CD4-positive, alpha-beta T cell treated with Interleukin-15 for 1 hour (primary cell): Measurements from ENCODE around the gene SWAP70.

Experiments used
- DNase-seq: peaks from one replicate; pipeline ENCODE4 v3.0.0-alpha.2; 2020

The SWAP70 gene

GRCh38 chr11:9651899-9652748 is 11.8 kb upstream of the SWAP70 start:
- DNase-seq, result no peak

GRCh38 chr11:9653871-9654270 is 10.0 kb upstream of the SWAP70 start:
- DNase-seq, result no peak

GRCh38 chr11:9656864-9657263 is 7.0 kb upstream of the SWAP70 start:
- no peak for DNase-seq

- DNase-seq, result no peak
These were observed 6.3 kb upstream of the SWAP70 start for GRCh38 chr11:9657531-9657930.

GRCh38 chr11:9660886-9661285 is 3.0 kb upstream of the SWAP70 start:
- peak; percentile 23 for DNase-seq

- peak; percentile 55 for DNase-seq
These were observed 1.6 kb upstream of the SWAP70 start for GRCh38 chr11:9662273-9662672.

- DNase-seq, result no peak
These were observed 647 bp downstream of the SWAP70 start for GRCh38 chr11:9664276-9665171.

- DNase-seq, result no peak
These were observed 1.9 kb downstream of the SWAP70 start for GRCh38 chr11:9665749-9666148.

- DNase-seq, result no peak
These were observed 6.1 kb downstream of the SWAP70 start for GRCh38 chr11:9669954-9670353.

GRCh38 chr11:9672288-9672916 is 8.5 kb downstream of the SWAP70 start:
- DNase-seq, result no peak

GRCh38 chr11:9672918-9673317 is 9.0 kb downstream of the SWAP70 start:
- no peak for DNase-seq

- DNase-seq, result no peak
These were observed 11.8 kb downstream of the SWAP70 start for GRCh38 chr11:9675691-9676090.

GRCh38 chr11:9677951-9678350 is 14.1 kb downstream of the SWAP70 start:
- DNase-seq, result no peak

- DNase-seq, result no peak
These were observed 14.7 kb downstream of the SWAP70 start for GRCh38 chr11:9678576-9678975.

- no peak for DNase-seq
These were observed 16.2 kb downstream of the SWAP70 start for GRCh38 chr11:9680028-9680427.

GRCh38 chr11:9681583-9682372 is 17.9 kb downstream of the SWAP70 start:
- no peak for DNase-seq

GRCh38 chr11:9687711-9688477 is 24.0 kb downstream of the SWAP70 start:
- no peak for DNase-seq

GRCh38 chr11:9688716-9689511 is 25.0 kb downstream of the SWAP70 start:
- DNase-seq, result peak; percentile 50

- no peak for DNase-seq
These were observed 25.8 kb downstream of the SWAP70 start for GRCh38 chr11:9689721-9690120.

GRCh38 chr11:9691865-9692264 is 28.0 kb downstream of the SWAP70 start:
- no peak for DNase-seq

GRCh38 chr11:9692691-9693090 is 28.8 kb downstream of the SWAP70 start:
- DNase-seq, result no peak
